Activated CD4-positive, alpha-beta T cell treated with anti-CD3 and anti-CD28 coated beads, Interleukin-2, amount 50 U/mL, for 48 hours (primary cell): Measurements from ENCODE around the gene TUT4.

Experiments
- DNase-seq, 2 experiments: peaks; one replicate each; pipeline ENCODE4 v3.0.0-alpha.2; 2020

TUT4 gene

GRCh38 chr1:52569449-52570210, 16.7 kb upstream of the TUT4 start:
- no peak for DNase-seq

GRCh38 chr1:52567943-52568342, 15.1 kb upstream of the TUT4 start:
- no peak for DNase-seq

- DNase-seq: no peak
Measured at GRCh38 chr1:52562766-52563165, 9.9 kb upstream of the TUT4 start.

- no peak for DNase-seq
Measured at GRCh38 chr1:52559875-52560274, 7.0 kb upstream of the TUT4 start.

- no peak for DNase-seq
Measured at GRCh38 chr1:52558941-52559340, 6.0 kb upstream of the TUT4 start.

- no peak for DNase-seq
Measured at GRCh38 chr1:52556641-52557360, 3.9 kb upstream of the TUT4 start.

GRCh38 chr1:52554756-52555155, 1.9 kb upstream of the TUT4 start:
- DNase-seq: no peak

- DNase-seq: no peak
Measured at GRCh38 chr1:52554267-52554640, 1.4 kb upstream of the TUT4 start.

GRCh38 chr1:52553362-52554266, 722 bp upstream of the TUT4 start:
- peak; percentile 90 to 91 for DNase-seq

- DNase-seq: peak; percentile 71 to 78
Measured at GRCh38 chr1:52552236-52552504, 722 bp downstream of the TUT4 start.

- DNase-seq: peak; percentile 38 to 52
Measured at GRCh38 chr1:52551507-52552235, 1.2 kb downstream of the TUT4 start.

- DNase-seq: no peak
Measured at GRCh38 chr1:52550447-52550846, 2.4 kb downstream of the TUT4 start.

- DNase-seq: no peak
Measured at GRCh38 chr1:52549267-52549666, 3.6 kb downstream of the TUT4 start.

GRCh38 chr1:52546852-52547251, 6.0 kb downstream of the TUT4 start:
- DNase-seq: no peak

- DNase-seq: no peak
Measured at GRCh38 chr1:52544665-52545525, 8.0 kb downstream of the TUT4 start.

- no peak for DNase-seq
Measured at GRCh38 chr1:52542085-52542688, 10.7 kb downstream of the TUT4 start.

GRCh38 chr1:52534928-52535764, 17.7 kb downstream of the TUT4 start:
- DNase-seq: no peak

- no peak for DNase-seq
Measured at GRCh38 chr1:52533713-52534112, 19.2 kb downstream of the TUT4 start.

GRCh38 chr1:52532731-52533327, 20.1 kb downstream of the TUT4 start:
- DNase-seq: no peak

- DNase-seq: no peak
Measured at GRCh38 chr1:52532247-52532646, 20.6 kb downstream of the TUT4 start.
